ENCODE data around the gene LAMA5.

LAMA5 gene

DNA sequence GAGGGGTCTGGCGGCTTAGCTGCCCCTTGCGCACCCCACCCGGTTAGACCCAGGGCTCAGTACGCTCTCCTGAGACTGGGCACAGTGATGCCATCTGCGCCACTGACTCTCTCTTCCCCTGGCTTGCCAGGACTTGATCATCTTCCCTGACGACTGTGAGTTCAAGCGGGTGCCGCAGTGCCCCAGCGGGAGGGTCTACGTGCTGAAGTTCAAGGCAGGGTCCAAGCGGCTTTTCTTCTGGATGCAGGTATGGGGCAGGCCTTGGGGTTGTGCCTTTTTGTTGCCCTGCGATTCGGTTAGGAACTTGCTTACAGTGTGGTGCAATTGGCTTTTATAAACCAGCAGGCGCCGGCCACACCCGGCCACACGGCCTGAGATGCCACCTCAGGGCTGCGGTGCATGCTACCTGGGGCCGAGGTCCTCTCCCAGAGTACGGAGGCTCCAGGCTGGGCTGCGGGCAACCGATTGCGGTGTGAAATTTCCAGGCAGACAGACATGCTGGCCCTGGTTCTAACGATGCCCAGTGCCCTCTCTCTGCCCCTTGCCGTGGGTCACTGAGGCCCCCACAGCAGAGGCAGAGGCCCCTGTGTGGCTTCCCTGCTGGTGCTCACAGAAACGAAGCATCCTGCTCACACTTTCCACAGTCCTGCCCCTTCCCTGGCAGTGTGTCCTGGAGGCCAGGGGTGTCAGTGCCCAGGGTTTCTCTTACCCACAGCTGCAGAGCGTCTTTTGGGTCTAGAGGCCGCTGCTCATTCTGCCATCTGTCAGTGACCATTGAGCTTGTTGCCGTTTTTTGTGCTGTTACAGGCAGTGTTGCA, 62.6 kb downstream of the LAMA5 start:
- no peak for DNase-seq (ENCODE audit: low read depth in 2 of 3, low spot score in 2 of 3)

DNA sequence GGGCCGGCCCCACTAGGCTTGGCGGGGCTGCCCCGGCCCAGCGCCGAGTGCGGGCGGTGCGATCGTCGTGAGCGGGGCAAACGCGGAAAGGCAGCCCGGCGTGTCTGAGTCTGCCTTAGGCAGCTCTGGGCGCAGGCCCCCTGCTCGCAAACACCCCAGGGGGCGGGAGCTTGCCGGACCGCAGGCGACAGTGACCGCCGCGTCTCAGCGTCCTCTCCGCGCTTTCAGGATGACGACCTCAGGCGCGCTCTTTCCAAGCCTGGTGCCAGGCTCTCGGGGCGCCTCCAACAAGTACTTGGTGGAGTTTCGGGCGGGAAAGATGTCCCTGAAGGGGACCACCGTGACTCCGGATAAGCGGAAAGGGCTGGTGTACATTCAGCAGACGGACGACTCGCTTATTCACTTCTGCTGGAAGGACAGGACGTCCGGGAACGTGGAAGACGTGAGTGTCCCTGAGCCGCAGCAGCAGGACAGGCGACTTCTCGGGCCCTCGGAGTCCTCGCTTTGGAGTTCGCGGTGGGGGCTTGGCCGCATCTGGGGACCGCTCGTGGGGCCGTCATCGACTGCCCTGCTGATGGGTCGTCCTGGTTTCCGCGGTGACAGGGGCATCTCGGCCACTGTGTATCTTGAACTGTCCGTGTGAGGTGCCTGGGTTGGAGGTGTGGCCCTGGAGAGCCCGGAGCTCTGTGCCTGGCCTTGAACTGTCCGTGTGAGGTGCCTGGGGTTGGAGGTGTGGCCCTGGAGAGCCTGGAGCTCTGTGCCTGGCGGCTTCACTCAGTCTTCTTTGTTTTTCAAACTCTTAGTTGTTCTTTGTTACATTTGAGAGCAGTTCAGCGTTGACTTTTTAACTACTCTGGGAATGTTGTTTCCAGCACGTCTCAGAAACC, 63.5 kb downstream of the LAMA5 start:
- no peak for DNase-seq (ENCODE audit: low read depth in 2 of 3, low spot score in 2 of 3)

DNA sequence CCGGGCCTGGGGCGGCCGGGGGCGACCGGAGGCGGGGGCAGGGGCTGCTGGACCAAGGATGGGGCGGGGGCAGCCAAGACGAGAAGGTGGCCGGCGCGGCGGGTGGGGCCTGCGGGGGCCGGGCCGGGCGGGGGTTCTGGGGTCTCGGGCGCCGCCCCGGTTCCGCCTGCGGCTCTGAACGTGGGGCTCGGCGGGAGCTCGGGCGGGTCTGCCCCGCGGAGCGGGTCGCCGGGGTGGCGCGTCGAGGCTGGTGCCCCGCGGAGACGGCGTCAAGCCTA, 64.1 kb downstream of the LAMA5 start:
- no peak for DNase-seq (ENCODE audit: low read depth in 2 of 3, low spot score in 2 of 3)

DNA sequence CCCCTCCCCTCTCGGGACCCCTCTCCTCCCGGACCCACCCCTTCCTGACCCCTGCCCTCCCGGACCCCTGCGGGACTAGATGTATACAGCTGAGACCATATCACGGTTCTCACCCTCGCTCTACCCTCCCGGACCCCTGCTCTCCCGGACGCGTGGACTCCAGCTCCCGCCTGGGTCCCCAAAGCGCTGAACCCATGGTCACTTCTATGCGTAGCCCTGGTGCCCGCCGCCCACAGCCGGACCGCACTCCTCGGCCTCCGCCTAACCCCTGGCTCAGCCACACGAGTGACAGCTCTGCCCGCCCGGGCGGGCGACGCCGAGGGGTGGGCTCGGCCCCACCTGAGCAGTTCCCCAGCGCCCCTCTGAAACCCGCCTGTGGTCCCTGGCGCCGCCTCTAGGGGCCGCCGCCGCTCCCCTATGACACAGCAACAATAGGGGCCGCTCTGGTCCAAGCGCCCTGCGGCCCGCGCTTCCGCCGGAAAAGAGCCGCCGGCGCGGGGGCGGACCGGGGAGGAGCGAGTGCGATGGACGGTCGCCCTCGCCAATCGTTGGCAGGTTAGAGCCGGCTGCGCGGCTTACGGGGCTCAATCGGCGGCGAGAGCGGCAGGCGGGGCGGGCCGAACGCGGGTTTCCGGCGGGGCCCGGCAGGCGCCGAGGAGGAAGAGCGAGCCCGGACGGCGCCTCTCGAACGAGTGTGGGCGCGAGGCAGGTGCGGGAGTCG, 64.6 kb downstream of the LAMA5 start, which contains the start of gene ADRM1:
ADRM1 (plus strand) TSS at position 657 of the 721 bp plus-strand sequence. CDS start 572 bp downstream, outside the sequence.
- peak; percentile 86 to 98 (median 91) for DNase-seq (ENCODE audit: low read depth in 2 of 3, low spot score in 2 of 3)

DNA sequence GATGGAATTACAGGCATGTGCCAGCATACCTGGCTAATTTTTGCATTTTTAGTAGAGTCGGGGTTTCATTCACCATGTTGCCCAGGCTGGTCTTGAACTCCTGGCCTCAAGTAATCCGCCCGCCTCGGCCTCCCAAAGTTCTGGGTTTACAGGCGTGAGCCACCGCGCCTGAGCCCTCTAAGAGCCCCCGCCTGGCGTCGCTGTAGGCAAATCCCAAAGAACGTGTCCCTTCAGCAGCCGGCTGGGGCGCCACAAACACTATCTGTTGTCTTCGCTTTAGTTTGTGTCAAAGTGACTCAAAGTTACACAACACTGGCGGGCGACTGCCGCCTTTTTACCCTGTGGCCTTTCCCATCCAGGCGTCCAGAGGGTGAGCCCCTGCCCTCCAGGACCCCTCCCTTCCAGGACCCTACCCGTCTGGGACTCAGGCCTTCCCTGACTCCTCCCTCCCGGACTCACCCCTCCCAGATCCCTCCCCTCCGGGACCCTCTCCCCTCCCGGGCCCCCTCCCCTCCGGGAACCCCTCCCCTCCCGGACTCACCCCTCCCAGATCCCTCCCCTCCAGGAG, 65.3 kb downstream of the LAMA5 start:
- peak; percentile 66 to 71 (median 68) for DNase-seq (ENCODE audit: low read depth in 2 of 3, low spot score in 2 of 3)

DNA sequence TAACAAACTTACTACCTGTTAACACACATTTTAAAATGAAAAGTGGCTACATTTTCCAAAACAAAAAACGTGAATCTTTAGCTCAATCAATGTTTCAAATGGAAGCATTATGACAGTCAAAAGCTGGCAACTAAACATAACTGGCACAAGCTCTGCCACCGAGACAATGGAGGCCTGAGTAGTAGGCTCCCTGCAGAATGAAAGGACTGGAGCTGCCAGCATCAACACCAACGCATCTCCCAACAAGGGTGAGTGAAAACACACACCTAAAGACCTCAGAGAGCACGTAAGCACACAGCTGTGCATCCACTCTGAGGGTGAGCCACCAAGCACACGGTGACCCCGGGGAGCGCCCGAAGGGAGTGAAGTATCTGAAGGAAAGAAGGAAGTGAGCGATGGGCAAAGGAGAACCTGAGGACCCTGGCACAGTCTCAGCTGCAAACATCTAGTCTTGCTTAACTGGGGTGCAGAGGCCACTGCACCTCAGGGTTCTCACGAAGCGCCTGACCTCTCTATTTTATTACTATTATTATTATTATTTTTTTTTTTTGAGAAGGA, 65.9 kb downstream of the LAMA5 start:
- DNase-seq (ENCODE audit: low read depth in 2 of 3, low spot score in 2 of 3) = no peak

DNA sequence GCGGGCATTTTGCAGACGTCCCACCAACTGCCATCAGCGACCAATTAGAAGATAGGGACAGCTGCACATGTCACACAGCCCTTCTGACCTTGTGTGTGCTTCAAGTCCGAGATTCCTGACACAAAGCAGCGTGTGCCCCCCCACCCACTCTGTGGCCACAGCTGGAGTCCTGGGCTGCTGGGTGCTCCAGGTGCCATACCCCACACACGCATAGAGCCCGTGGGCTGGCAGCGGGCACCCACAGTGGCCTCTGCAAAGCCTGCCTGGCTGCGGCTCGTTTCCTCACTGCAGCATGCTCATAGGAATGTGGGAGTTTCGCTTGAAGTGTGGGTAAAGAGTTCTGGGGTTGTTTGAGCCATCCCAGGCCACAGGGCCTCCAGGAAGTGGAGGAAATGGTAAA, 66.8 kb downstream of the LAMA5 start:
- DNase-seq (ENCODE audit: low read depth in 2 of 3, low spot score in 2 of 3) = no peak

DNA sequence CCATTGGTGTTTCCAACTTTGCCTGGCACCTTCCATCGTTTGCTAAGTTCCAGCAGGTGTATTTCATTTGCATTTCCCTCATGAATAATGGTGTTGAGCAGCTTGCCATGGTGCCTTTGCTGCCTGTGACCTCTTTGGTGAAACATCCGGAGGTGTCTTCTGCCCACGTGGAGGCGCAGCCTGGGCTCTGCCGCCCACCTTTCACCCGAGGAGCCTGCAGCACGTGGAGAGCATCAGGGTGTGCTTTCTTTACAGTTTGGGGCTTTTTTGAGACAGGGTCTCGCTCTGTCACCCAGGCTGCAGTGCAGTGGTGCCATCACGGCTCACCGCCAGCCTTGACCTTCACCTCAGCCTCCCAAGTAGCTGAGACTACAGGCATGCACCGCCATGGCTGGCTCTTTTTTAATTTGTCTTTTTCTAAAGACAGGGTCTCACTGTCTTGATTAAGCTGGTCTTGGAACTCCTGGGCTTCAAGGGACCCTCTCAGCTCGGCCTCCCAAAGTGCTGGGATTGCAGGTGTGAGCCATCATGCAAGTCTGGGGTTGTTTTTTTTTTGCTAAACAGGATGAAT, 67.4 kb downstream of the LAMA5 start:
- DNase-seq (ENCODE audit: low read depth in 2 of 3, low spot score in 2 of 3) = no peak

DNA sequence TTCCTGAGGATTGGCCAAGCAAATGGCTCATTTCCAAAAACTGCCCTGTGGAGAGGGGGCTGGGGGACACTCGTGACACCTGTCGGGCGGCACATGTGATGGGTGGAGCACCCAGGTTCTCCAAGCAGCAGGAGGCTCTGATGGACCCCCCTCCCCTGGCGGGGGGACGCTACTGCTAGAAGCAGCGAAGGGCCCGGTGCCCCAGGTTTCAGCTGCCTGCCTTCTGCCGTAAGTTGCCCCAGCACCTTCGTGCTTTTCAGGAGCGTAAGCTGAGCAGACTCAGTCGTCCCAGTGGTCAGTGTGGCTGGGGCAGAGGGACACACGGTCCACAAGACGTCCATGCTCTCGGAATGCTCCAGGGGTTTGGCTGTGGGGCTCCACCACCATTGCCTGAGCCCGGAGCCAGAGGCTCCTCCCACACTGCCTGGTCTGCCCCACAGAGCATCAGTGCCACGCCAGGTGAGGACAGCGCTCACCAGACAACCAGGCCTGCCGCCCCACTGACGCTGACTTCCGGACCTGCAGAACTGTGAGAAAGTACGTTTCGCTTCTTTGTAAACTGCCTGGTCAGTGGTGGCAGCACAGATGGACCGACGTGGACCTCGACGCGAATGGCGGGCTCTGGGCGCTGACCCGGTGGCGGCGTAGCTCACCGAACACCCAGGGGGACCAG, 68.4 kb downstream of the LAMA5 start:
- no peak for DNase-seq (ENCODE audit: low read depth in 2 of 3, low spot score in 2 of 3)

DNA sequence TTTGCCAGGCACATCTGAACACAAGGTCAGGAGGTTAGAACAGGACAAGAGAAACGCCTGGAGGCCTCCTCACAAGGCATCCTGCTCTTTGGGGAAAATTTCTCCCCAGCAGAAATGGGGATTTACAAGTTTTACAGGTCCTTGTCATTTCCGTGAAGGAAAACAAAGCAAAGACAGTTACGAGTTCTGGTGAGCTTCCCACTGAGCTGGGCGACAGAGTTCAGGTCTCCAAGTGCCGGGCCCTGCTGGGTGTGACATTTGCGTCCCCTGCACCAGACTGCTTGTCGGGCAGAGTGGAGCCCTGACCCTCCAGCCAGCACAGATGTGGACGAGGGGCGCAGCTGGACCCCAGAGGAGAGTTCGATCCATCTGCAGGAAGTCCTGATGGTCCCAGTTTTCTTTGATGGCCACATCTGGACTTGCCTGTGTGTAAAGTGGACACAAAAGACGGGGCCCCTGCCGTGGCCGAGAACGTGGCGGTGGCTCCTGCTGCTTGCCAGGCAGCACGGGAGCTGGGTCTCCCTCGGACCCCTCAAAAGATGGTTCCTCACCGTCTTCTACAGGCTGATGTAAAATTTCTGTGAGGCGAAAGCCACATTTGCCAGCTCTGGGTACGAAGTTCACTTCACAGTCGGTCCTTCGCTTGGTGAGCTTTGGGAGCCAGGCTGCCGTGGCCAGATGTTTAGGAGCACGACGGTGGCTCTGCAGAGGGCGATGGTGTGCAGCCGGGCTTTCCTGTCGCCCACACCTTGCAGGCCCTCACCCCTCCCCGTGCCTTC, 69.5 kb downstream of the LAMA5 start:
- DNase-seq (ENCODE audit: low read depth in 2 of 3, low spot score in 2 of 3) = no peak

DNA sequence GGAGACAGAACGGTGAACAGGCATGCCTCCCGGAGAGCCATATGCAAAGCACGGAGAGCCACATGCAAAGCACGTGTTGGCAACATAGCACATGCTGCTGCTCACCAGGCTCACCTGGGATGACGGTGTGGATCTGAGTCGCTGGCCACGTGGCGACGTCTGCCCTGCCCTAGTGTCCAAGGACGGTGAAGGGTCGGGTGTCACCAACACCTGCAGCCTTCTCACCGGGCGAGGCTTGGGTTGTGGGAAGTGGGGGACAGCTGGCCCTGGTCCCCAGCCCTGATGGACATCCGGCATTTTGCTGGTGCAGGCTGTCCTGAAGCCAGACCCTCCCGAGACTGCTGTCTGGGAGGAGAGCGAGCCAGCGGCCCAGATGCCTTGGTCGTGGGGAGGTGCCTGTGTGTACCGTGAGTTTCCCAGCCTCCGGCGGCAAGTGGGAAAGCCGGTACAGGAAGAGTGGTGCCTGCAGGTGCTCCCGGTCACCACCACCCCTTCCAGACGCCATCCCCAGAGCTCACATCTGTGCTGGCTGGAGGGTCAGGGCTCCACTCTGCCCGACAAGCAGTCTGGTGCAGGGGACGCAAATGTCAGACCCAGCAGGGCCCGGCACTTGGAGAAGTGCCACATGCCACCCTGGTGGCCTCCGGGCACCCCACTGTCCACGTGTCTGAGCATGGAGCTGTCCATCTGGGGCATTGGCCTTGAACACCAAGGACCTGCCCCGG, 70.2 kb downstream of the LAMA5 start:
- DNase-seq (ENCODE audit: low read depth in 2 of 3, low spot score in 2 of 3) = no peak

DNA sequence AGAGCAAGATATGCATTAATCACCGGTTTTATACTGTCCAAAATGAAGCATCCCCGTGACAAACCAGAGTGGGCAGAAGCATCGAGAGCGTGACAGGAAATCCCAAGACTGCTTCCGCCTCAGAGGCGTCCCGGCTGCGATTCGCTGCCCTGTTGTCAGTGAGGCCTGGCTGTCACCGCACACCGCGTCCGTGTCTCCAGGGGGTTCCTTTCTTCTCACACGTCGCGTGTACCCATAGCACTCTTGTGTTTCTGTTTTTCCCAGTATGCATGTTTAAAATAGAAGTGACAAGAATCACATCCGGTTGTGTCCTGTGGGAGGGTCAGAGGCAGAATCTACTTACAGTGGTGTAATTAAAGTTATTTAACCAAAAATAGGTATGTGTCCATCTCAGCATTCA, 72.6 kb downstream of the LAMA5 start:
- no peak for DNase-seq (ENCODE audit: low read depth in 2 of 3, low spot score in 2 of 3)

DNA sequence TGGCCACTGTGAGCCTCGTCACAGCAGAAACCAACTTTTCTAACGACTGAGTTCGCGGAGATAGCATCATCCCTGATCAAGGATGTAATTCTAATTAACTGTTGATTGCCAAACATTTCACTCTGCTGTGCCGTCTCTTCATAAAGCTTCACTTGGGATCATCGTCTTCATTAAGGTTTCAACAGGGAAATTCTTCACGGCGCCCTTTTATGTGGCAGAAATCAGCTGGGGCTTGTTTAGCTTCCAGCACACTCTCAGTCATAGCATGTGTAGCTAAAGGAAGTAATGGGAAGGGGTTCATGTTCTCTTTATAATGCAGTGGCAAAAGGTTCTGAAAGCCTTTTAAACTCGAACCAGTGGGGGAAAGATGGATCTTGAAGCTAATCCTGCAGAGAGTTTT, 73.2 kb downstream of the LAMA5 start:
- DNase-seq (ENCODE audit: low read depth in 2 of 3, low spot score in 2 of 3) = no peak

DNA sequence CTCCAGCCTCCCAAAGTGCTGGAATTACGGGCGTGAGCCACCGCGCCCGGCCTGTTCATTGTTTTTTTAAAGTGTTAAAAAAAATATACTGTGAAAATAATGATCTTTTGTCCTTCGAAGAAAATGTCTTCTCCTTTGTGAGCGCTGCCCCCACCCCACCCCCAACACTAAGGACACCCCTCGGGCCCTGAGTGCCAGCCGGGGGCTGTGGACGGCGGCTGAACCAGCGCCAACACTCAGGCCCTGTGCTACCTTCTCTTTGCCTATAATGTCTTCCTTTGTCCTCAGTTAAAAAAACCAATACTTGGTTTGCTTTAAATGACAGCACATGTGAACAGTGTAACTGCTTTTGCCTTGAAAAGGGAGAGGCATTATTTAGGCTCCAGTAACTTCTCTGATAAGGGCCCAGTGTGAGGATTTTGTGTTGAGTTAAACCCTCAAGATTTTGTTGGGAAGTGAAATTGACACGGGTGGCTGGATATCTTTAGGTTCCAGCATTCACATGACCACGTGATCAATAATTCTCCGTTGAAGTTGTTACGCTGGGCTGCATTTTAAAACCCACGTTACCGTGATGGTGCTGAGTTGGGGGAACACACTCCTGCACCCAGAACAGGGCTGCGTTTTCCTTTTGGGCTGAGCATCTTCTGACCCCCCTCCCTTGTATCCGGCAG, 73.9 kb downstream of the LAMA5 start:
- DNase-seq (ENCODE audit: low read depth in 2 of 3, low spot score in 2 of 3) = no peak

DNA sequence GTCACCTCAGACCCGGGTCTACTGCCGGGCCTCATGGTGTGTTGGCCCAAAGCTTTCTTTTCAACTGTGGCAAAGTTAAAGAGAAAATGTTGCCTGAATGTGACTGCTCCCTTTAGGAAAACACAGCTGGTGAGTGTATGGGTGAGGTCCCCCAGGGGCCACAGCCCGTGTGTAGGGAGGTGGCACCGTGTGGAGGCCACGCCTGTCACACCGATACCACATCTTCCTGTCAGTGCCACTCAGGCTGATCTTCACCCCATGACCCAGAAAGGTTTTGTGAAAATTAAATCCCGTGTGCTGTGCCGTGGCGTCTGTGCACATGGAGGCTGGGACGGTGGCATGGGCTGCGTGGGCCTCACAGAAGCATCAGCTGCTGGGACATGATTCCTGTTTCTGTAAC, 75.0 kb downstream of the LAMA5 start:
- DNase-seq (ENCODE audit: low read depth in 2 of 3, low spot score in 2 of 3) = no peak

DNA sequence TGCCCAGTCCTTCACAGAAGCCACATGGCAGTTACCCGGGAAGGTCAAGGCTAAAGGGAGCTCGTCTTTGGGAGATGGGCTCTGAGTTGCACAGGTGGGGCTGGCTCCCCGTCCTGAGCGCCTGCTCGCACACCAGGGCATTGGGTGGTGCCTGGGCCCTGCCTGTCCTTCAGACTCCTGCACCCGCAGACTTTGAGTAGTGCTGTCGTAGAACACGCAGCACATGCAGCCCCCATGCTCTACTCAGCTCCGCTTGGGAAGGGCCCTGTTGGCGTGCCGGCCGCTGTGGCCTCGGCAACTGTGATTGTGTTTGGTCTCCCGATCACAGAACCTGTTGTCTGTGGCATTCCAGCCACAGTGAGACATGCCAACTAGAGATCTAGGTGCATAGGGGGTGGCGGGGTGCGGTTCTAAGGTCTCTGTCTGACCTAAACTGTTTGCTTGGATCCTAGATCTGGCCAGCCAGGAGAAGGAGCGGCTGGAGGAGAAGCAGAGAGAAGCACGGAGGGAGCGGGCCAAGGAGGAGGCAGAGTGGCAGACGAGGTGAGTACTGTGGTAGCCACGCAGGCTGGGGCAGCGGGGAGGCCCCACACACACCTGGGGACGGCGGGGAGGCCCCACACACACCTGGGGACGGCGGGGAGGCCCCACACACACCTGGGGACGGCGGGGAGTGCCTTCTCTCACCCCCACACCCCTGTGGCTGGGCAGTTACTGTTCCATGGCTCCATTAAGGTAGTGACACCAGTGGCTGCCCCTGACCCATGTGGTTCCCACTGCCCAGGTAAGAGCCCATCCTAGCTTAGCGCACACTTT, 75.7 kb downstream of the LAMA5 start:
- DNase-seq (ENCODE audit: low read depth in 2 of 3, low spot score in 2 of 3) = no peak

DNA sequence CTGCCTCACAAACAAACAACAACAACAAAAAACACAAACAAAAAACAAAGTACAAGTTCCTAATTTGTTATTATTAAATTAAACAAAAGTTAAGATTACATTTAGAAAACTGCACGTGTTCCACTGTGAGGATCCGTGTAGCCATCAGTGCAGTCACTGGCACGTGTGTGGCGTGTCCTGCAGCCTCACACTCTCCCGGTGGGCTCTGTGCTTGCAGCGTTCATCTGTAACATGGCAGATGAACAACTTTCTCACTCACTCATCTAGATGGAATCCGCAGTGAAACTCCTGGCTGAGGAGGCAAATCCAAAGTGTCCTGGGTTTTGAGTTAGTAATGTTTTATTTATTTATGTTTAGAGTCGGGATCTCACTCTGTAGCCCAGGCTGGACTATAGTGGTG, 77.2 kb downstream of the LAMA5 start:
- no peak for DNase-seq (ENCODE audit: low read depth in 2 of 3, low spot score in 2 of 3)
